CD4-positive, alpha-beta T cell treated with Interleukin-4 for 4 hours (primary cell): ENCODE results near the gene RPP21.

Experiments used
- DNase-seq: peaks from one replicate; pipeline ENCODE4 v3.0.0-alpha.2; 2020

Gene RPP21

GRCh38 chr6:30391240-30391639, 46.3 kb downstream of the RPP21 start:
- DNase-seq: no peak

- no peak for DNase-seq
Observed at GRCh38 chr6:30394139-30394538, 49.2 kb downstream of the RPP21 start.
